HG03280 (cell line): ENCODE measurements around the gene AKAP5.

Source experiments
- ATAC-seq: cut with Tn5 transposase; IDR thresholded peaks from one replicate; pipeline ENCODE4 v1.9.1; 2021; ENCODE audit warnings: mild to moderate bottlenecking, moderate library complexity; ENCODE audit not compliant: unreplicated experiment

AKAP5 gene

DNA sequence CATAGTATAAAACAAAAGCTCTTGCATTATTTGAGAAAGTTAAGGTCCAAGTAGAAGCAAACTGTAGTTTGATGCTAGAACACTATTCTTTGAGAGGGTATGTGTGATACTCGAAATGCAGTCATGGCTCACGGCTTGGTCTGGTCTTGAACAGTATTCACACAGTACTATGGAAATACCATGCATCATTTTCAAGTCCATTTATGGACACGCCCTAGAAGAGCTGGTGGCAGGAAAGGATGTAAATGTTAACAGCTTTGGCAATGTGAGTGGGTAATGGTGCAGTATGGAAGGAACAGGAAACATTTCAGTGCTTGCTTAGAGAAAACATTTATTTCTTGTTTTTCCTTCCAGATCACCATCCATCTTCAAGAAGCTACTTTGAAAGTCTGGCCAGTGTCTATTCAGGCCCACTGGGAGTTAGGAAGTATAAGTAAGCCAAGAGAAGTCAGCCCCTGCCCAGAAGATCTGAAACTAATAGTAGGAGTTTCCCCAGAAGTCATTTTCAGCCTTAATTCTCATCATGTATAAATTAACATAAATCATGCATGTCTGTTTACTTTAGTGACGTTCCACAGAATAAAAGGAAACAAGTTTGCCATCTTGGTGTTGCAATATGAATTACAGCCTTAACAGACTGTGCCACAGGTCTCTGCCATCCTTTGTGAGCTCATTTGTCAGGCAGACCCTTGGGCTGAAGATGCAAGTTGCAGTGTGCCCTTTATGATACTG lies 5.7 kb upstream of the AKAP5 start:
- no peak for ATAC-seq

DNA sequence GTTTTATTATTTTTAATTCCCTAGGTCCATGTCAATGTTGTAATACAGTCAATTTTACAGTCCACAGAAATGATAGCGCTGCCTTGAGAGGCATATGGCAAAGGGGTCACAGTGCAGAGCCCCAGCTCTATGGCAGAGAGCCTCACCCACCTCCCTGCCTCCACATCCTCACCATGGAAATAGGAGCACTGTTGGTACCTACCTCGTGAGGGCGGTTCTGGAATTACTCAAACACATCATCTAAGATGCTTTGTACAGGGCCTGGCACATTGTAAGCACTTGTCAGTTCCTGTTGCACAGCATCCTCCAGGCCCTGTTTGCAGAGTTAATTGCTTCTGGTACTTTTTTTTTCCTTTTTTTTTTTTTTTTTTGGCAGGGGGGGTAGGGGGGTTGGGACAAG lies 4.1 kb upstream of the AKAP5 start:
- ATAC-seq: no peak

DNA sequence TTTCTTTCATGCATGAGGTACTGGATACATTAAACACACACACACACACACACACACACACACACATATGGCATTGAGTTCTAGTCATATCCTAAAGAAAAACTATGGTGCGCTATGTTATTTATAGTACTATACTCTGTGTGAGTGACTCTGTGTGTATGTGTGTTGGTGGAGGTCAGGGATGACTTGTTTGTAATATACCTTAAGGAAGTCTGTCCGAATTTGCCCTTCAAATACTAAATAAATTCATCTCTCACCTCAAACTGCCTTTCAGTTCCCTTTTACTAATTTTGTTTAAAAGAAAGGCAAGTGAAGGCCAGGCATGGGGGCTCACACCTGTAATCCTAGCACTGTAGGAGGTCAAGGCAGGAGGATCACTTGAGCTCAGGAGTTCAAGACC lies 2.1 kb upstream of the AKAP5 start:
- ATAC-seq: no peak

DNA sequence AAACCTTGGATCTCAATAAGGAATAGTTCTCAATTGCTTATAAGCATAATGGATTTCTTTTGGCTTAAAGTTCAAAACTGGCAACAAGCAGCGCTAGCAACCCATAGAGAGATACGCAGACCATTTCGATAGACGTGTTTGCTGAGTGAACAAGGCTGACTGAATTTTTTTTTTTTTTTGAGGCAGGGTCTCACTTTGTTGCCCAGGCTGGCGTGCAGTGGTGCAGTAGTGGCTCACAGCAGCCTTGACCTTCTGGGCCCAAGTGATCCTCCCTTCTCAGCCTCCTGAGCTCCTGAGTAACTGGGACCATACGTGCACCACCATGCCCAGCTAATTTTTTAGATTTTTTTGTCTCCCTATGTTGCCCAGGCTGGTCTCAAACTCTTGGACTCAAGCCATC lies 1.4 kb upstream of the AKAP5 start:
- ATAC-seq: no peak

DNA sequence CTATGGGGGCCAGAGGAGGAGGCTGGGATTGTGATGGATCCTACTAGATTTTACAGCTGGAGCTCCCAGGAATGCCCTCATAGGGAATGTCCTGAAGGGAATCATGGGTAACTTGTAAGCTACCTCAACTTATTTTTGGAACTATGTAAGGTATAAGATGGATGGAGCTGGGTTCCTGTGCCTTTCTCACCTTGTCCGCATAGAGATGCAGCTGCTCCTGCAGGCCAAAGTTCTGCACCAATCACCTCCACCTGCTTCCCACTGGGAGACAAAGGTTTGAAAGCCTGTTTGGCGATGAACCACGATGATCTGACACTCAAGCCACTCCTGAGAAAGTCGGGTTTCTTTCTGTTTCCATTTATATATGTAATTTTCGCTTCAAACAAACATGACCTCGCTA lies 648 bp upstream of the AKAP5 start:
- ATAC-seq: no peak

DNA sequence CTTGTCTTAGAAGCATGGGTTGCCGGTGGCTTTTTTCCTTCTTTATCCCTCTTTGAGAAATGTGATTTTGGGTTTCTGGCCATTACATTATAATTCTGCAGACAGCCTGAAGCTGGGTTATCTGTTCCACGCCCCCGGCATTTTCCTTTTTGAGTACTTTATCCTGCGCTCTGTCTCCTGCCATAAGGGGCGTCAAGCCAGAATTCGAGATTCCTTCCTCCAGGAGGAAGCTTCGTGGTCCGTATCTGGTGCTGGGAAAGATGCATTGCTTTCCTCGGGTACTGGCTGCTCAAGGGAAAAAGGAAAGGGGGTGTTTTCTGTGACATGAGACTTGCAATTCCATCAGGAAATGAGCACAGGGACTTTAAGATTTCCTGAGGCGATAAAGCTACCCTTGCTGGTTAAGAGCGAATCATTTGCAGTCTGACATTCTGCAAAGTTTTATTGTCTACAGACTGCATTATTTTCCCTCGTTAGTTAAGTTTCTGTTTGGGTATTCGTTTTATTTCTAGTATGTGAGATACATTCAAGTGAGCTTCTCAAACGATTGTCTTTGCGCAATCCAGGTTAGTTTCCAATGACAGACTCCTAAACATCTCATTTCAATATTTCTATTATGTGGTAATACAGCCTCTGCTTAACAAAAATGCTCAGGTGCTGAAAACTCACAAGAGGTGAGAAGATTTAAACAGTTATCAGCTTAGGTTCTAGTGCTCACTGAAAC lies 694 bp downstream of the AKAP5 start:
- no peak for ATAC-seq

DNA sequence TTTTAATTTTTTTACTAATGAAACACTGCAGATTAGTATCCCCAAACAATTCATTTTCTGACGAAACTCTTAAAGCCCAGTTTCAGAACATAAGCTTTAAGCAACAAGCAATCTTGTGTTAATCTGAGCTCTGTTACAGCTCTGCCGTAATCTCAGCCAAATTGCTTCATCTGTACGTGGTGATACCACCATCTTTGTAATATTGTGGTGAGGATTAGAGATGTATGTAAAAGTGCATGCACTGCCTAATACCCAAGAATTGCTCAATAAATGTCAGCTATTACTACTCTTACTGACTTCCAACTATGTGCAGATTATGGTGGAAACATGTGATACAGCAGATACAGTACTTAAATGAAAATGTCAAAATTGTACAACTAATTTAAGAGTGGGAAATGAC lies 1.8 kb downstream of the AKAP5 start:
- no peak for ATAC-seq

DNA sequence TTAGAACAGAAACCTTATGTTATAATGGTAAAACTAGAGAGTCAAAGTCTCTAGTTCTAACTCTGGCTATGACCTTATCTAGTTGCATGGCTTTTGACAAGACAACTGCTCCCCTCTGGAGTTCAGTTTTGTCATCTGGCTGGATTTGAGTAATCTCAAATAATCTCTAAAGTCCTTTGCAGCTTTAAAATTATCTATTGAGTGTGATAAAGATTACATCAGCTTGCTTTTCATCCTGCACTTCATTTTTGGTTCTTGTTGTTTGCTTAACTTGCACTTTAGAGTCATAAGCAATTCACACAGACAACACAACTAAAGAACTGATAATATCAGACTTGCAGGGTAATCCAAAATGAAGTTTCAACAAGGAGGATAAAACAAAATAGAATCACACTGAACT lies 2.3 kb downstream of the AKAP5 start:
- no peak for ATAC-seq

DNA sequence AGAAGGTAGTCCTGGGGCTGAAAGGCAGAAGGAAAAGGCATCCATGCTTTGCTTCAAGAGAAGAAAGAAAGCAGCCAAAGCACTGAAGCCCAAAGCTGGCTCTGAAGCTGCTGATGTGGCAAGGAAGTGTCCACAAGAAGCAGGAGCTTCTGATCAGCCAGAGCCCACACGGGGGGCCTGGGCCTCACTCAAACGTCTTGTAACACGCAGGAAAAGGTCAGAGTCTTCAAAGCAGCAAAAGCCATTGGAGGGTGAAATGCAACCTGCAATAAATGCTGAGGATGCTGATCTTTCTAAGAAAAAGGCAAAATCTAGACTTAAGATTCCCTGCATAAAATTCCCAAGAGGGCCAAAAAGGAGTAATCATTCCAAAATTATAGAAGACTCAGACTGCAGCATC lies 3.2 kb downstream of the AKAP5 start:
- no peak for ATAC-seq

DNA sequence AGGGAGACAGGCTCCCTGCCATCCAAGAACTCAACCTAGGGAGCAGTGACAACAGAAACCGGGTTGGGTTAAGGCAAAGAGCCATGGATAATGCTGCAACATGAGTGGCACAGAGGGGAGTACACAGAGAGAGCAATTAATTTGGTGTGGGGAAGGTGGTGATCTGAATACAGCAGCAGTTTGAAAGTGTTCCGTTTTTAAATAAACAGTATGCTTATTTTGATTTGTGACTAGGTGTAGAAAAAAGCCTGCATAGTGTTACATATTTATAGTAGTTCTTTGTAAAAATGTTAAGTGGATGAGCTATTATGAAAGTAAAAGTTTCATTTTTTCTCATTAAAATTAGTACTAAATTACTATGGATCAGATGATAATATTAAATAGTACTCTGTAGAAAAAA lies 8.7 kb downstream of the AKAP5 start:
- ATAC-seq: no peak

DNA sequence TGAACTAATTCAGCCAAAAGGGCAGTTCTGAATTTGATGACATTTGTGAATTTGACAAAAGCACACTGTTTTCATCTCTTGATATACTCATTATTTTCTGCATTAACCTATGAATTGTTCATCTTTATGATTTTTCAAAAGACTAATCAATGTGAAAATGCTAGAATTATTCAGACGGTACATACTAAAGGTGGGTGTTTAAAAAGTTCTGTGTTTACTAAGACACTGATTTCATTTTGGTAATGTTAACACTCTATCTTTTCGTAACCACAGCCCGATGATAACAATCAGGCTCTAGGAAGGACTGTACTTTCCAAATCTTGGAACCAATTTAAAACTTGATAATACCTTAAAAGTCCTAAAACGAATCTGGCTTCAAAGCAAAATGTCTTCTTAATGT lies 9.4 kb downstream of the AKAP5 start:
- ATAC-seq: no peak

DNA sequence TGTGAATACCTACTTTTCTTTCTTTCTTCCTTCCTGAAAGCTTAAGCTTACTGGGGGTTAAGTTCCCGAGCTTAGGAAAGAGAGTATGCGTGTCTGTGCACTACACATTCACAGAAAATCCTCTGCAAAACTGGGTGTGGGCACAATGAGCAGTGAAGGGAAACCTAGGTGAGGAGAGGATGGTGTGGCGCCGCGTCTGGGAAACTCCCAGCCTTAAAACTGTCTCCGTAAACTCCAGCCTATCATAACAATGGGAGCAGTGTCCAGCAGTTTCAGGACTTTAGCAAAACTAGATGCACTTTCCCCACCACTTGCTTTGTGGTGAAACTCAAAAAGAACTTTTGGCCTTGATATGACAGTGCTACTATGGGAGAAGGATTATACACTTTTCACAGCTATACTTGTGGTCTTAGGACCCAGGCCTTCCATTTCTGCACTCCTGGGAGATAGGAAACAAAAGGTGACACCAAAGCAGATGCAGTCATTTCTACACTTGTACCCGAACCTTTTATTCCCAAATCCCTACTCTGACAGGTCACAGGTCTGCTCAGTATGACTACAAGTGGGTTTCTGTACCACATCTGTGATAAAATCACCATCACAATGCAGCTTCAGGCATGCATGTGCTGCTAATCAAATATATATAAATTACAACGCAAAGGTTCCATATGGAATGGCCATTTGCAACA lies 10.4 kb downstream of the AKAP5 start:
- no peak for ATAC-seq

DNA sequence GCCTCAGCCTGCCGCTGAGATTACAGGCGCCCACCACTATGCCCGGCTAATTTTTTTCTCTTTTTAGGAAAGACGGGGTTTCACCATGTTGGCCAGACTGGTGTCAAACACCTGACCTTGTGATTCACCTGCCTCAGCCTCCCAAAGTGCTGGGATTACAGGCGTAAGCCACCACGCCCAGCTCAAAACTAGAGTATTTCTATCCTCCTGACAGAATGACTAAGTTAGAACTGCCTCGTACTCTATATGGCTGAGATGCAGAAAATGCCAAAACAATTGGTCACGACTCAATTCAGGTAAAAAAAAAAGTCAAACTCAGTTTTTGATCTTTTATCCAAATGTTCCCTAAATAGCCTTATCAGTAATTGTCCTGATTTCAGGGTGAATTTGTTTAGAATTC lies 11.1 kb downstream of the AKAP5 start:
- no peak for ATAC-seq

DNA sequence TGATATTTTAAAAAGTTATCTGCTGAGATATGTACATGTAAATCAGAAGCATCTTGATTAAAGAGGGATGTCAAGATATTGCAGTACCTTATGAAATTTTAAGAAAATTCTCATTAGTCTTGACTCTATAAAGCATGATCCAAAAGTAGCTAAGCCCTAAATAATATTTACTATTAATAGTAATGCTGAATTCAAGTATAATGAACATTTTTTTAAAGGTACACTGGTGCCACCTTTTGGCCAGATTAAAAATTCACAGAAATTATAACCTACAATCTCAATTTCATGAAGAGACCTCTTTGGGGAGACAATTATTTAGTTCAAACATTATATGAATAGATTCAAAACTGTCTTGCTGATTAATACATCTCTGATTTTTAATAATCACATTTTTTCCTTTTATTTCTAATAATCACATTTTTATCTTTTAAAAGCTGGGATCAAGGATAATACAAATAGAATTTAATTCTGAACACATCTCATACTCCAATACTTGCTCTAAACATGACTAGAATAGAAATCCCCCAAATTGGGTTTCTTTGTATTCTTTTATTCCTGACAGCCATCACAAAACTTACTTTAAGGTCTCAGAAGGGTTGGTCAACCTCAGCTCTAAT lies 13.4 kb downstream of the AKAP5 start:
- ATAC-seq: no peak

DNA sequence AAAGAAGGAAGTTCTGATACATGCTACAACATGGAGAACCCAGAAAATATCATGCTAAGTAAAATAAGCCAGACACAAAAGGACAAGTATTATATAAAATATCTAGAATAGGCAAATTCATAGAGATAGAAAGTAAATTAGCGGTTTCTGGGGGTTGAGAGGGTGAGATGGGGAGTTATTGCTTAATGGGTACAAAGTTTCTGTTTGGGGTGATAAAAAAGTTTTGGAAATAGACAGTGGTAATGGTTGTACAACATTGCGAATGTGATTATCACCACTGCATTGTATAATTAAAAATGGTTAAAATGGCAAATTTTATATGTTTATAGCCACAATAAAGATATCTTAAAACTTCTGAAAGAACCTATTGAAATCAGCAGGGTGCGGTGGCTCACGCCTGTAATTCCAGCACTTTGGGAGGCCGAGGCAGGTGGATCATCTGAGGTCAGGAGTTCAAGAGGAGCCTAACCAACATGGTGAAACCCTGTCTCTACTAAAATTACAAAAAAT lies 23.3 kb downstream of the AKAP5 start:
- ATAC-seq: no peak

DNA sequence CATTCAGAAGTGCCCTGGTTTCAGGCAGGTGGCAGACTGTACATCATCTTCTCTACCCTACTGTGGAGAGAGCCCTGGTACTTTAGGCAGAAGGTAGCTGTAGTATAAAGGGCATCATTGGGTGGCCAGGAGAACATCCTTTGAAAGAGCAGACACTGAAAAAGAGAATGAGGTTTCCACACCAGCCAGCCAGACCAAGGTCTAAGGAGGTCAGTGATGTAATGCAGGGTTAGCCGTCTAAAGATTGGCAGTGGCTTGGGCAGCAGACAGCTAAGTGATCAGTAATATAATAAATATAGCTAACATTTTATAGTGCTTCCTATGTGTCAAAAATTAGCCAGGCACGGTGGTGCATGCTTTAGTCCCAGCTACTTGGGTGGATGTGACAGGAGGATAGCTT lies 26.3 kb downstream of the AKAP5 start:
- ATAC-seq: no peak

DNA sequence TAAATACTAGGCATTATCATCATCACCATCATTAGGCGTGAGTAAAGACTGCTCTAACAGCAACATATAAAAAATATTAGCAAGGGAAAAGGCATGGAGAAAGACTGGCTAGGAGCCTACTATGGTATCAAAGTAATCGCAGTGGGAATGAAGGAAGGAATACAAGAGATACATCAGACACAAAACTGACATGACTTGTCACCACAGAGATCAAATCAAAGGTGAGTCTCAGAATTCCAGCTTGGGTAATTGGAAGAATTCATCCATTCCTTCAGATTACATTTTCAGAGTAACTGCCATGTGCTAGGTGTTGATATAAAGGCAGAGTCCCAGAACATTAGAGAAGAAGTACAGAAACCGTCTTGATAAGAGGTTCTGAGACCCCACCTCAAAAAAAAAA lies 28.2 kb downstream of the AKAP5 start:
- ATAC-seq: no peak

DNA sequence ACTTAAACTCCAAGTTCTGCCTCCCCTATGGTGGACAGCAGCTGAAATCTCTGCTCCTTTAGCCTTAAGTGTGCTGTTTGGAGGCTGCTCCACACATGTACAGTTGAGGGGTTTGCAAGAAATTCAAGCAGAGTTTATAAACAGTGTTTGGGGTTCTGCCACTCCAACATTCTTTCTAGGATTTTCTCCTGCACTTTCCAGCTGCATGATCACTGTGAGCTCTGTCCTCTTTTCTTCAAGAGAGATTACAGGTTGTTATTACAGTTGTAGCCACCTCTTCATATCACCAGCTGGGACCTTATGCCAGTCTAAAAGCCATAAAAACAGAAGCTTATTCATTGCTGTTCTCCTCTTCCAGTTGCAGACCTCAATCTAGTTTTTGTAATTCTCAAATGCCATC lies 30.0 kb downstream of the AKAP5 start:
- no peak for ATAC-seq

DNA sequence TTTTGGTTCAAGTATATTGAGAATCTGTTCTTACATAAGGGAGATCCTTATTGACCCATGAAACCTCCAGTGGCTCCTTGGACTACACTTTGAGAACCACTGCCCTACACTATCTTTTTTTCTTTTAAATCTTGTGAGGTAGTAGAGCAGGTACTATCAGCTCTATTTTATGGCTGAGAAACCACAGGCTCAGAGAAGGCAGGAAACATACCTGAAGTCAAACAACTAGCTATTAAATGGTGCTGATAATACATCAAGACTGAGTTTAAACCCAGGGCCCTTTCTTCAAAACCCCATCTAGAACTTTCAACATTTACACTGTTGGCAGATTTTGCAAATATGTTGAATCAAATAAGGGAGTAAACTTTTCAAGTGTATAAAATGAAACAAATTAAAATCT lies 31.5 kb downstream of the AKAP5 start:
- ATAC-seq: no peak

DNA sequence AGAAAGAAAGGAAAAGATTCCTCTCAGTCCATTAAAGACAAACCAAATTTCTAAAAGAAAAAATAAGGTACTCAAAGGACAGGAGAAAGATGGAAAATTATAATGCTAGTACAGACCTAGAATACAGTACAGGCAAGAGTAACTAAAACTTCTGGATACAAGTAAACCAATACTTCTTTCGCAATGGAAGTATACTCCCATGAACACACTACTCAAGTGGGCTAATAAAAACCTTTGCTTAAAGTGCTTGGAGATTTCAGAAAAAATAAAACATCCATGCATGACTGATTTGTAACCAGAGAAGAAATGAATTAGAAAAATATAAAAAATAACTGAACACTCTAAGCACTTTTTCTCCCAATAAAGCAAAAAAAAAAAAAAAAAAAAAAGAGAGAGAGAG lies 34.8 kb downstream of the AKAP5 start:
- no peak for ATAC-seq

DNA sequence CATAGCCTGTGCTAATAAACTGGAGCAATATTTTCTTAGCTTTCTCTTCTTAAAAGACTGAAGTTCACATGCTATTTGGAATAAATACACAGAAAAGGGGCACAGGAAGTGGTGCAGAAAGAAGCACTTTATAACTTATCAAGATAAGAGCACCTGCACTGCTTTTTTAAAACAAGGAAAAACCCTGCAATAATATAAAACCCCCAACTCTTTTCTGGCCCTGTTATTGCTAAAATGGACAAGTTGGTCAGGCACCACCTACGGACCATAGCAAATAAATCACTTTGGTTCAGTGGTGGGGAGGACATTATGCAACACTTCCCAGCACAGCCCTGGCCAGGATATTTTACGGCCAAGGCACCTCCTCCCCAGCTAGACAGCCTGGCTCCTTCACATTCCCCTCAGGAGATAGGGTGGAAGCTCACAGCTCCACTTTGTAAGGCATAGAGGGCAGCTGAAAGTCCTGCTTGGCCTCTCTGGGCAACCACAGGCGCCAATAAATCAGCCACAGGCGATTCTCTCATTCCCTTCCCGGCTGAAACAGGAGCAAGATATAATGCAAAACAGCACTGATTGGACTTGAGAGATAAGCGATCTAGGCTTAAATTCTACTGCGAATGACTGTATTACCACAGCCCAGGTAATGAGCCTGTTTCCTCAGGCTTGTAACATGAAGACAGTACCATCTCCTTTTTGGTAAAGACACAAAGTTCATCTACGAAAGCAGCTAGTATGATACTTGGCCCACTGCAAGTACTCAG lies 36.3 kb downstream of the AKAP5 start:
- ATAC-seq: no peak
